GM21390 (cell line): ENCODE measurements around the gene CEMIP.

ENCODE experiments used
- ATAC-seq: cut with Tn5 transposase; IDR thresholded peaks from one replicate; pipeline ENCODE4 v1.9.1; 2021; ENCODE audit not compliant: unreplicated experiment

Gene CEMIP

GRCh38 chr15:80778964-80779657 is at the start of gene CEMIP:
Gene CEMIP (plus strand): TSS chr15:80779370. CDS start chr15:80873880, 94,510 bp downstream.
- ATAC-seq, result no peak

- ATAC-seq, result no peak
Measured at GRCh38 chr15:80730387-80730786, 48.8 kb upstream of the CEMIP start.

GRCh38 chr15:80730926-80731325 is 48.2 kb upstream of the CEMIP start:
- ATAC-seq, result no peak

GRCh38 chr15:80732167-80732566 is 47.0 kb upstream of the CEMIP start:
- no peak for ATAC-seq

- no peak for ATAC-seq
Measured at GRCh38 chr15:80732818-80733217, 46.4 kb upstream of the CEMIP start.

GRCh38 chr15:80733460-80733859 is 45.7 kb upstream of the CEMIP start:
- ATAC-seq, result no peak

- no peak for ATAC-seq
Measured at GRCh38 chr15:80735344-80735743, 43.8 kb upstream of the CEMIP start.

- no peak for ATAC-seq
Measured at GRCh38 chr15:80736560-80736959, 42.6 kb upstream of the CEMIP start.

GRCh38 chr15:80739919-80740318 is 39.3 kb upstream of the CEMIP start:
- no peak for ATAC-seq

GRCh38 chr15:80742081-80742480 is 37.1 kb upstream of the CEMIP start:
- no peak for ATAC-seq

- no peak for ATAC-seq
Measured at GRCh38 chr15:80743189-80743833, 35.9 kb upstream of the CEMIP start.

- ATAC-seq, result no peak
Measured at GRCh38 chr15:80744415-80744814, 34.8 kb upstream of the CEMIP start.

- no peak for ATAC-seq
Measured at GRCh38 chr15:80744826-80745225, 34.3 kb upstream of the CEMIP start.

- ATAC-seq, result no peak
Measured at GRCh38 chr15:80745888-80746287, 33.3 kb upstream of the CEMIP start.

- ATAC-seq, result no peak
Measured at GRCh38 chr15:80747317-80748053, 31.7 kb upstream of the CEMIP start.

GRCh38 chr15:80749589-80749988 is 29.6 kb upstream of the CEMIP start:
- ATAC-seq, result no peak

GRCh38 chr15:80750575-80750974 is 28.6 kb upstream of the CEMIP start:
- ATAC-seq, result no peak

GRCh38 chr15:80752204-80752603 is 27.0 kb upstream of the CEMIP start:
- ATAC-seq, result no peak

GRCh38 chr15:80753161-80753560 is 26.0 kb upstream of the CEMIP start:
- no peak for ATAC-seq

- ATAC-seq, result no peak
Measured at GRCh38 chr15:80754014-80754413, 25.2 kb upstream of the CEMIP start.

GRCh38 chr15:80755885-80756284 is 23.3 kb upstream of the CEMIP start:
- no peak for ATAC-seq

GRCh38 chr15:80758130-80758745 is 20.9 kb upstream of the CEMIP start:
- no peak for ATAC-seq
